ENCODE measurements around the gene ZNF219. TPM values are rescaled to one million over a fixed set of nuclear protein-coding genes. Genes with fewer than 3 reads are reported as not detected.

Gene ZNF219
- total RNA-seq, 1 donor from 2014 or later, result 7.3 TPM

- intact Hi-C loops (cut with micrococcal nuclease), result no loop called here
Measured at GRCh38 chr14:21050597-21050996, 47.9 kb downstream of the ZNF219 start.

GRCh38 chr14:21049271-21049673 is 49.2 kb downstream of the ZNF219 start:
- intact Hi-C loops (cut with micrococcal nuclease), result no loop called here

- intact Hi-C loops (cut with micrococcal nuclease), result no loop called here
Measured at GRCh38 chr14:21048638-21049037, 49.8 kb downstream of the ZNF219 start.

- intact Hi-C loops (cut with micrococcal nuclease), result no loop called here
Measured at GRCh38 chr14:21047378-21047781, 51.1 kb downstream of the ZNF219 start.

- intact Hi-C loops (cut with micrococcal nuclease), result no loop called here
Measured at GRCh38 chr14:21043974-21044618, 54.4 kb downstream of the ZNF219 start.

- intact Hi-C loops (cut with micrococcal nuclease), result no loop called here
Measured at GRCh38 chr14:21043387-21043973, 55.0 kb downstream of the ZNF219 start.

GRCh38 chr14:21042918-21043317 is 55.5 kb downstream of the ZNF219 start:
- intact Hi-C loops (cut with micrococcal nuclease), result no loop called here

GRCh38 chr14:21041676-21042433 is 56.6 kb downstream of the ZNF219 start, which contains the start of gene RNASE7:
RNASE7 (plus strand) TSS chr14:21042362; CDS start chr14:21042993, 631 bp downstream.
- intact Hi-C loops (cut with micrococcal nuclease), result no loop called here

GRCh38 chr14:21040941-21041340 is 57.5 kb downstream of the ZNF219 start:
- intact Hi-C loops (cut with micrococcal nuclease), result loop anchor here (1.0 kb wide), 1 partner anchor 27 kb away; no protein-coding TSS in a partner anchor

GRCh38 chr14:21040370-21040925 is 58.0 kb downstream of the ZNF219 start:
- intact Hi-C loops (cut with micrococcal nuclease), result loop anchor here (1.0 kb wide), 1 partner anchor 26 kb away; no protein-coding TSS in a partner anchor

Other genes with a start within 250 kb of the ZNF219 start
- gene RNASE3, start 207.3 kb downstream of the ZNF219 start, total RNA-seq, result not detected in 2 replicates
- gene RNASE2, start 143.2 kb downstream of the ZNF219 start, total RNA-seq, result not detected in 2 replicates
- gene METTL17, start 108.7 kb downstream of the ZNF219 start, total RNA-seq, result 92.9 and 102 TPM in 2 replicates
- gene SLC39A2, start 99.4 kb downstream of the ZNF219 start, total RNA-seq, result 0.18 and 0.36 TPM in 2 replicates
- 5.6 and 6.2 TPM in 2 replicates for gene NDRG2, start 73.6 kb downstream of the ZNF219 start, total RNA-seq
- gene TPPP2, start 68.4 kb downstream of the ZNF219 start, total RNA-seq, result not detected in 2 replicates
- not detected in 2 replicates for gene RNASE13, start 63.8 kb downstream of the ZNF219 start, total RNA-seq
- not detected in 2 replicates for gene RNASE7, start 56.3 kb downstream of the ZNF219 start, total RNA-seq
- gene RNASE8, start 40.8 kb downstream of the ZNF219 start, total RNA-seq, result not detected in 2 replicates
- gene ARHGEF40, start 28.4 kb downstream of the ZNF219 start, total RNA-seq, result not detected in 2 replicates
- gene TMEM253, start 2.4 kb upstream of the ZNF219 start, total RNA-seq, result not detected in 2 replicates
- not detected in 2 replicates for gene OR5AU1, start 57.4 kb upstream of the ZNF219 start, total RNA-seq
- 734 and 763 TPM in 2 replicates for gene HNRNPC, start 170.8 kb upstream of the ZNF219 start, total RNA-seq
- 0.16 TPM in 1 of 2 replicates, not detected in the other for gene RPGRIP1, start 181.4 kb upstream of the ZNF219 start, total RNA-seq

Measured in T-helper 2 cell treated with Interferon-gamma antibody and Interleukin-4, amounts not matched to agents 100 ng/mL and 5 ng/mL, for 36 hours (primary cell).